Tongue (tissue), 2 donors: Measurements from ENCODE around the gene SORBS2. TPM values are rescaled to one million over a fixed set of nuclear protein-coding genes. Genes with fewer than 3 reads are reported as not detected.
"Not testable (repeated sequence)": the region's sequence is repeated elsewhere in the genome, so short reads cannot be mapped to it uniquely, and the experiment has no call there.

Experiments used
- DNase-seq: peaks from one replicate; pipeline ENCODE4 v3.0.0-alpha.2; 2015
- total RNA-seq: library from RNA; depleted of rRNA; stranded (reverse); fragments of >200 nt; gene quantifications from one replicate; pipeline ENCODE4 v1.2.3, GENCODE V29; 2014

Gene SORBS2
- total RNA-seq, 1 donor from 2014 or later = 49.2 TPM

DNA sequence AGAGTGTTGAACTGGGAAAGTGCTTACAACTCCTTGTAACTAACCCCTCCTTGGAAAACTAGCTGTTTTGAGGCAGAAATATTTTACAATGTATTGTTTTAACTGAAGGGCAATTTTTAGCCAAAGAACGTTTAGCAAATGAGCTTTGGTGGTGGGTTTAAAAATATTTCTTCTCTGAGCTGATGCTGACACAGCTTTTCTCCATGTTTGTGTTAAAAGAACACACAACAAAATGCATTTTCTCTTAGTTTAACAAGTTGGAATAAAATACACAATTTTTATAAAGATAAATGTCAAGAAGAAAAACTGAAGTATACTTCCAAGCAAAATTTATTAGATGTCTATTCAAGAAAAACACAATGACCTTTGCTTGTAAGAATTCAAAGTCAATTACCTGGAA lies 226.8 kb downstream of the SORBS2 start:
- DNase-seq = no peak

DNA sequence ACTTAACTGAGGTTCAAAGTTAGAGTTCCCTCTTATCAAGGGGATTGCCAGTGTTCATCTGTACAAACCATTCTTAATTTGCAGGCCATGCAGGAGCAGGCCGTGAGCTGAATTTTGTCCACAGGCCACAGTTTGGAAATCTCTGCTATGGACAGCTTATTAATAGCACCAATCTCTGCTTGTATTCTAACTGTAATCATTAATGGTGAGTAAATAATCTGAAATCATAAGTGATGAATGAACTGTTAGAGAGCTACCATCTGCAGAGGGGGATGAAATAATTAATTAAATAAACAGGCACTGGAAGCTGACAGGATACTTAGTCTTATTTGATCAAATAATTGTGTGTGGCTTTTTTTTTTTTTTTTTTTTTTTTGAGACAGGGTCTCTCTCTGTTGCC lies 228.2 kb downstream of the SORBS2 start:
- DNase-seq = no peak

DNA sequence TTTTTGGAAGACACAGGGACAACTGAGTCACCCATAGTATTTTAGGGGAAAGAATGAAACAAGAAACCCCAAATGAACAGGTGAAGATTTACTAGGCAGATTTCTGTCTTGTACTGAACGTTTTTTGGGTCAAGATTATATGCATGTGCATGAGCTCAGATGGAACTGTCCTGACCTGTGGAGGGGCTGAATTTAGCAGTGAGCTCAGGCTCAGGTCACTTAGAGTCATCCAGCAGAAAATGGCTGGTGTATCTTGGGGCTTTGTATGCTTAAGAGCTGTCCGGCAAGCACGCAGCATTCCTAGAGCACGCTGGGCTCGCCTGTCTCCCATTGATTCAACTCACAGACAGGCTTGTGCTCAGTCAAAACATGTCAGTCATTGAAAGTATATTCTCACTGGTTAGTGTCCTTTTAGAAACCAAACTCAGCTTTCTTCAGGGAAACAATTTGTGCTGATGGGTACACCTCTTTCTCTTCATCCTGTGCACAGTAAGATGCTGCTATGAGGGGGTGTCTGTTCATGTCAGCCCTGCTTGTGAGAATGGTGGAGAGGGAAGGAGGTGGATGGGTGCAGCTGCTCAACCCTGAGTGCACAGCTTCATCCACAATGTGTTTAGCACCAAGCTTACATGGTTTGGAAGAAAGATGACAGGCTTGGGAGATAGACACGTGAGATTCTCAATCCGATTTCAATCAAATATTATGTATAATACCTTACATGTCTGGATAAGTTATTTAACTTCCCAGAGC lies 229.2 kb downstream of the SORBS2 start:
- peak; percentile 51 for DNase-seq

DNA sequence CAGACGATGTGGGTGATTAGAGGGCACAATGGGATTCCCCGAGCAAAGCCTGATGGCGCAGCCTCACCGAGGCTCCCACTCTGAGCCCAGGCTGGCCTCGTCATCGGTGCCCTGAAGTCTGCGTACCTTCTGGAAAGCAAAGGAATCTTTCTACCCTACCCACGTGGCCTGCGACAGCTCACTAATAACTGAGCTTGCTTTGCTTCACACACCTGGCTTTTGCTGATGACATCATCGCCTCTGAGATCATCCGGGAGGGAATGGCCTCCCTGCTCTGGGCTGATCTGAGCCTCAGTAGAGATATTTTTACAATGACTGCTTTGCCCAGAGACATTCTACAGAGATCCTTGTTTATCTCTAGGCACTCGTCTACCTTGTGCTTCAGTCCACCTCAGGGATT lies 231.3 kb downstream of the SORBS2 start:
- no peak for DNase-seq

DNA sequence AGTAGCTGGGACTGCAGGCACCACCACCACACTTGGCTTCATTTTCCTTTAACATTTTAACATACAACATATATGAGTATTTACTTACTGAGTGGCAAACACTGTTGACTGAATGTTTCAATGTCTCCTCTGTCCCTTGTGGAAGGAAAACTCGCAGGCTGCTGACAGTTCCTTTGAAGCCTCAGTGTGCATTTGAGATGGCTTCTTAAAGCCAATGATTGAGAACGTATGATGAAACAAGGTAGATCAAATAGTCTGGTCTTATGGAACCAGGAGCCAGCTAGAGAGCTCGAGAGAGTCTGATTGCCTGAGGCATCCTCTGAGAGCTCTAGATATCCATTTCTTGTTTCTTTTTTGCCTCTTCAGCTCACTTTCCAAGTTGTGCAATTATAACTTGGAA lies 233.7 kb downstream of the SORBS2 start:
- DNase-seq = no peak

DNA sequence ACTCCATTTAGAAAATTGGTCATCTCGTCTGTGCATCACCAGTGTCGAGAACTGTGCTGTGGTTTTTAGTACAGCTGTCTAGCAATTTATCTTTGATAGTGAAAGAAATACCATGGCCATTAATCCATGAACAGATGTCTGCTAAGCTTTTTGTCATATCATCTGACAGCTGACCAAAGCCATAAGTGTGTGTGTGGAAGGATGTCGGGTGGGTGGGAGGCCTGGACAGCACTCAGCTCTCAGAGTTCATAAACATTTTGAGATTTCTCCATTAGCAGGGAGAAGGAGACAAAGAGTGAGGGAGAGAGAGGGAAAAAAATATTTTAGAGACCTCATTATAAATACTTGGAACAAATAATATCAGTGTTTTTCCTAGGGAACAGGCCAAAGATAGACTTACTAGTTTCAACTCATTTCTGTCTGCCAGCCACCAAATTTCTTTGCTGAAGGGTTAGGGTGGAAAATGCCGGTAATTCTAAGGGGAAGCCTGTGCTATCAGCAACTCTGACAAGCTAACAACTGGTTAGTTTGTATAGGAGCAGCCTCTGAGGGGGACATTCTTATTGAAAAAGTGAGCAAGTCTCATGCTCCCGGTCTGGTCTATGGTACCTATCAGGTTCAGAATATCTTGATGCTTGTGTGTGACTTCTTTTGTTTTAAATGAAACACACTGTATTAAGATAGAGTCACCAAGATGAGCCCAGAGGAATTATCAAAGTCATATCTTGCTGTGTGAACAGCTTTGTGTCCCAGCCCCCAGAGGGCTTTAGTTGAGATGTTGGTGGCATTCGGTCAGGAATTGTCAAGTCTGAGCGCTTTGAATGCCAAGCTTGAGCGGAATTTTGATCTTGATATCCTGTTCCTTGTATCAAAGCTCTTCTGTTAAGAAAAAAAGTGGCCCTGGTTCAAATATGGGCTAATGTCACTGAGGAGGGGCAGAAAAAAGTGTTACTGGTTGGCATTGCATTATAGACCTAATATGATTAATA lies 234.7 kb downstream of the SORBS2 start:
- DNase-seq = peak; percentile 76

DNA sequence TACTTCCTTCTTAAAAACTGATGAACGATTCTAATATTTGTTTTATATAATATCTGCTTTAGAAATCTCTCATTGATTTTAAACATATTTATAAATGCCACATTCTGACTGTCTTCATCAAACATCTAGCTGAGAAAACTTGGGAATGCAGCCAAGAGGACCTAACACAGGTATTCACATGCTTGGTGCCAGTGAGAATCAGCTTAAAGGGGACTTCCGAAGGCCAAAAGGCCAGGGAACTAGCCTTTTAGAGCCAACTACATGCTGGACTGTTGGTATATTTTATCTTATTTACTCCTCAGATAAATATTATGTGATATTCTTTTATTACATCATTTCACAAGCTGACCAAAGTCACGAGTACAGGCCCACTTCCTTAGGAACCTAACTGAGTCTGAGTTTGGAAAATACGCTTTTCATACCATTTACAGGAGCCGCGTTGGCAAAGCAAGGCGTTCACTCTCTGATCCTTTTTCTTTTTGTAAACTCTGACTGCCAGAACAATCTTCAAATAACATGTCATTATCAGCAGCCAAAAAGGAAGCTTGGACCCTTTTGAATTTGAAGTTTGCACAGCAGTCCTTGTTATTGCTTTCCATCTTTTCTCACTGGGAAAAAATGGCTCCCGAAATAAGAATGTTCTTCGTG lies 235.6 kb downstream of the SORBS2 start:
- DNase-seq = no peak

DNA sequence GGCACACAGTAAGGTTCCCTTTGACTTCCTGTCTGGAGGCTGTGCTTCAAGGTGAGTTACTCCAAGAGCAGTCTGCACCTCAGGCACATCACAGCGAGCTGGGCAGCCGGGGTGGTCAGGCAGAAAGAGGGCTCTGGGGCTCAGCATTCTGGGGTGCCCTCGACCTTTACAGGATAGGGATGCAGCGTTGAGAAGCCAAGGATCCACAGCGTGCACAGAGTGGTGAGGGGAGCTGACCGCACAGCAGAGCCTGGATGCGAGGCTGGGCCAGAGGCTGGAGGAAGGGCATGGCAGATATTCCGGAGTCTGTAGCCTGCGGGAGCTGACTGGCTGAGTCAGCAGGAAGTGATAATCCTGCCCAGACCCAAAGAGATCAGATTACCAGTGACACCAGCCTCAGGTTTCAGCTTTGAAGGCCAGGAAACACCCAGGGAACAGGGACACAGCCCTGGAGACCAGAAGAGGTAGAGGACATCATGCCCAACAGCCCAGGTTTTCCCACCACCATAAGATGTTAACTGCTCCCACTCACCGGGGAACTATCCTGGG lies 238.3 kb downstream of the SORBS2 start:
- peak; percentile 81 for DNase-seq

DNA sequence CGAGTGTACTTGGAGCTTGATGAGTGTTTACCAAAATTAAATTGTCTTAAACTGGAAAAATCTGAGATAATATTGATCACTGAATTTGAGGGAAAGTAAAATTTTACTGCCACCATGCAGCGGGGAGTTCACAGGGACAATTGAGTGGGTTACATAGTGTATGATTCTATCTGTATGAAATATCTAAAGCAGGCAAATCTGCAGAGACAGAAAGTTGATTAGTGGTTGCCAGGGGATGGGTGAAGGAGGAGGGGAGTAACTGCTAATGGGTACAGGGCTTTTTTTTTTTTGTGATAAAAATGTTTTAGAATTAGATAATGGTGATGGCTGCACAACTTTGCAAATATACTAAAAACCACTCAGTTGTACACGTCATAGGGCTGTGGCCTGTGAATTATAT lies 241.3 kb downstream of the SORBS2 start:
- DNase-seq = no peak

DNA sequence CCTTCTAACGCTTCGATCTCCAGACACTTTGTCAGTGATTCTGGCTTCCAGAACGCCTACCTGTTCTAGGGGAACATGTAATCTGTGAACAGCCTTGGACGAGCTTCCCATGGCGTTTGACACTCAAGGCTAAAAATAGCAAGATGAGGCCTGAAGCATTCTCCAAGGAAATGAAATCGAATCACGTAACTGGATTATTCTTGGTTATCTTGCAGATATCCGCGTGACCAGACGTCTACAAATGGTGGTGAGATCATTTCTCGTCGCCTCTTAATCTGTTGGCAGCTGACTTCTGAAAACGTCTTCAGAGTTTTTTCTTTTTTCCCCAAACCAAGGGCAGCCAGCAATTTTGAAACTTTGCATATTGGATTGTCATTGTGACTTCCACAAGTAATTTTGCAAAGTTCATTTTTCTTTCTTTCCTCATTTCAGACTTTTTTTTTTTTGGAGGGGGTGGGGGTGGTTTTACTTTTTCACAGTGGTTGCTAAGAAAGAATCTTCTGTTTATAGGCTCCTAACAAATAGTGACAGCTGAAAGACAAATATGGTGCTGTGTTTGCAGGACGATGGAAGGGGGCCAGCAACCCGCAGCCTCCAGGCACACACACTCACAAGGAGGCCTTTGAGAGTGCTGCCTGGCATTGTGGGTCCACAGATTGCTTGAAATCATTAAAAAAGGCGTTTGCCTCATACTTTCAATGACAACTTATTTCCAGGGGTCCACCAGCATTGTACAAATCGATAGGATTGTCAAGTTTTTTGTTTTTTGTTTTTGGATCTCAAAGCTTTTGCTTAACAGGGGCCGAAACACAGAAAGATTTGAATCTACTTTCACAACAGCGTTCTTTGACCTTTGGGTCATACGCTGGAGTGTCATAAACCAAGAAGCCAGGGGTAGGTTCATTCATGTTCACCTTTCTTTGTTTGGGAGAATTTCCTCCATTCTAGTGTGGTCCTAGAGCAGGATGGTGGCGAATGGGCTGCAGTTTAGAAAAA lies 244.3 kb downstream of the SORBS2 start:
- peak; percentile 95 for DNase-seq

DNA sequence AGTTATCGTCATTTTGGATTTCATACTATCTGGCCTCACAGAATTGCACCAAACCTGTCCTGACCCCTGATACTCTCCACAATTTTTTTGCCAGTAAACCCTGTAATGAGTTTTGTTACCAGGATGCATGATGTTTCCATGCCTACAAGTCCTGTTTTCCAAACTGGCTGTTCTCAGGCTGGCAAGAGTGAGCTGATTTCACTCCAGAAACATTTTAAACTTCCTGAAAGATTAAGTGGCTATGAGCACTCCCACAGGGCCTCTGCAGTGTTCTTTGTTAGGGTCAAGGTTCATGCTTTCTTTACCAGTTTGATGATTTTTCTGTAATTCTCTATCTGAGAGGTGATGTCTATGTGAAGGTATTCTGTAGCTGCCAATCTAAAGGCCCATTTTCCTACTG lies 245.0 kb downstream of the SORBS2 start:
- peak; percentile 92 for DNase-seq

DNA sequence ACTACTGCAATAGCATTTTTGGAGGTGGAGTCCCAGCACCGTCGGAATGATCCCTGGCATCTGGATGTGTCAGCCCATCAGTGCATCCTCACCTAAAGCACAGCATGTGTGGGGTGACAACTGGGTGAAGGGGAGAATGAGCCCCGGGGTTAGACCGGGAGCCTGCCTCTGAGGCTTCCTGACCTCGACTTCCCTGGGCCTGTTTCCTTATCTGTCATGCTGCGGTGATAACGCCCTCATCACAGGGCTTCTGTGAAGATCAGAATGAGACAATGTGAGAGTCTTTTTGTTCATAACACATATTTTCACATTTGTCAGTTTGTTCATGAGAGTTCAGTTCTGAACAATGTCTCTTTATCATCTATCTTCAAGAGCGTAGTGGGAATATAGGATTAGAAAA lies 245.6 kb downstream of the SORBS2 start:
- DNase-seq = no peak

DNA sequence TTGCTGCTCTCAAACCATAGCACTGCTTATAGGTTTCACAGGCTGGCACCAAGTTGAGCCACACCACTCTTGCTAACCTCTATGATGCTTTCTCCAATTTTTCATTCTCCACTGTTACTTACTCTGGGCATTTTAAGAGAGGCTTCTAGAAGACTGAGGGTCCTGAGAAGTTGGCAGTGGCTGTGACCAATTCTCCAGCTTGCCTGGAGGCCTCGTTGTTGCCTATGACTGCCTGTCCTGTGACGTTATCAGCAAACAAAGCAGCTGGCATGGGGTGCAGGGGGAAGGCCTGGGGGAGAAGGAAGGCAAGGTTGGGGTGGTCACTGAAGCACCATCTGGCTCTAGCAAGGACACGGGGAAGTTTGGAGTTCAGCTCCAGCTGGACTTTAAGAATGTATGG lies 246.3 kb downstream of the SORBS2 start:
- no peak for DNase-seq

DNA sequence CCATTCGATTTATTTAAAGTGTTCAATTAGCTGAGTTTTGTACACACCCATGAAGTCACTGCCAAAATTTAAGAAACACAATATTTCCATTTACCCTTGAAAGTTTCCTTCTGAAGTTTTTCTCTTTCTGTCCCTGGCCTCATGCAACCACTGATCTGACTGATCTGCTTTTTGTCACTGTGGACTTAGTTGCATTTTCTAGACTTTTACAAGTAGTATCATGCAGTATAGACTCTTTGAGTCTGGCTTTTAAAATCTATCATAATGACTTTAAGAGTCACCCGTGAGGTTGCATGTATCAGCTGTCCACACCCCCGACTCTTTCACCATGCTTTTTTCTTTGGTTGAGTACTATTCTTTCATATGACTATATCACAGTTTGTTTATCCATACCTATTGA lies 247.6 kb downstream of the SORBS2 start:
- no peak for DNase-seq

DNA sequence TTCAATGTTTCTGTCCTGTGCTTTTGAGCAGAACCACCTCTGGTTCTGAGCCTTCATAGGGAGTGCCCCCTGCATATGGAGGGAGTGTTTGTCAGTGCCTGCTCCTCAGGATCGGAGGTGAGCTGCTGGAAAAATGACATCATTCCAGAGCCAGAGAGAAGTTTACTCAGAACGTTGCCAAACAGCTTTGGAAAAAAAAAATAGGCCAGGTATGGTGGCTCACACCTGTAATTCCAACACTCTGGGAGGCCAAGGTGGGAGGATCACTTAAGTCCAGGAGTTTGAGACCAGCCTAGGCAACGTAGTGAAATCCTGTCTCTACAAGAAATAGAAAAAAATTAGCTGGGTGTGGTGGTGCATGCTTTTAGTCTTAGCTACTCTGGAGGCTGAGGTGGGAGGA lies 249.5 kb downstream of the SORBS2 start:
- no peak for DNase-seq

DNA sequence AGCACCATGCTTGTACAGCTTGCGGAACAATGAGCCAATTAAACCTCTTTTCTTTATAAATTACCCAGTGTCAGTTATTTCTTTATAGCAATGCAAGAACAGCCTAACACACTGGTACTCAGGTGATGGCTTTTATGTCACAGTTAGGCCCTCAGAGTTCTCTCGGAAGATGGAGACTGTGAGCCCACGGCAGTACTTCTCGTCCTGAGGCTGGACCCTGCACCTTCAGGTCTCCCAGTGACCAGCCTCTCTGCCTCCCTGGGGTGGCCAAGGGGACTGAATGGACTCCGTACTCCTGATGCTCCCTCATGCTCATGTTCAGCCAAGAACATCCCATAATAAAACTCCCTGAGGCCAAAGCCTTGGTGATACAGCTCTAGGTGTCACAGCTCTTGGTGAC lies 251.7 kb downstream of the SORBS2 start:
- DNase-seq = no peak

DNA sequence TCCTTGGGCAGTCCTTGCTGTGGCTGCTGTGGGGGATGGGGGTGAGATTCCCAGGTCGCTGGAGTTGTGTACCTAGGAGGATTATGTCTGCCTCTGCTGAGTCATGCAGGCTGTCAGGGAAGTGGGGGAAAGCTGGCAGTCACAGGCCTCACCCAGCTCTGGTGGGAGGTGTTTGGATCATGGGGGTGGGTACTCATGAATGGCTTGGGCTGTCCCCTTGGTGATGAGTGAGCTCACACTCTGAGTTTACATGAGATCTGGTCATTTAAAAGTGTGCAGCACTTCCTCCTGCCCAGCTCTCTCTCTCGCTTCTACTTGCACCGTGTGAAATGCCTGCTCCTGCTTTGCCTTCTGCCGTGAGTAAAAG lies 252.1 kb downstream of the SORBS2 start:
- DNase-seq = no peak

DNA sequence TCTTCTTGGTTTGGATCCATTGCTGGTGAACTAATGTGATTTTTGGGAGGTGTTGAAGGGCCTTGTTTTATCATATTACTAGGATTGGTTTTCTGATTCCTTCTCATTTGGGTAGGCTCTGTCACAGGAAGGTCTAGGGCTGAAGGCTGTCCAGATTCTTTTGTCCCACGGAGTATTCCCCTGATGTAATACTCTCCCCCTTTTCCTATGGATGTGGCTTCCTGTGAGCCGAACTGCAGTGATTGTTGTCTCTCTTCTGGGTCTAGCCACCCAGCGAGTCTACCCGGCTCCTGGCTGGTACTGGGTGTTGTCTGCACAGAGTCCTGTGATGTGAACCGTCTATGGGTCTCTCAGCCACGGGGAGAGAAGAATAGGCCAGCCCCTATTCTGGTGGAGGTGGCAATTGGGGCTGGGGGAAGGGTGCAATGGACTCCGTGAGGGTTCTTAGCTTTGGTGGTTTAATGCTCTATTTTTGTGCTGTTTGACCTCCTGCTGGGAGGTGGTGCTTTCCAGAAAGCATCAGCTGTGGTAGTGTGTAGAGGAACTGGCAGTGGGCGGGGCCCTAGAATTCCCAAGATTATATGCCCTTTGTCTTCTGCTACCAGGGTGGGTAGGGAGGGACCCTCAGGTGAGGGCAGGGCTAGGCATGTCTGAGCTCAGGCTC lies 252.6 kb downstream of the SORBS2 start:
- not testable (repeated sequence) for DNase-seq

DNA sequence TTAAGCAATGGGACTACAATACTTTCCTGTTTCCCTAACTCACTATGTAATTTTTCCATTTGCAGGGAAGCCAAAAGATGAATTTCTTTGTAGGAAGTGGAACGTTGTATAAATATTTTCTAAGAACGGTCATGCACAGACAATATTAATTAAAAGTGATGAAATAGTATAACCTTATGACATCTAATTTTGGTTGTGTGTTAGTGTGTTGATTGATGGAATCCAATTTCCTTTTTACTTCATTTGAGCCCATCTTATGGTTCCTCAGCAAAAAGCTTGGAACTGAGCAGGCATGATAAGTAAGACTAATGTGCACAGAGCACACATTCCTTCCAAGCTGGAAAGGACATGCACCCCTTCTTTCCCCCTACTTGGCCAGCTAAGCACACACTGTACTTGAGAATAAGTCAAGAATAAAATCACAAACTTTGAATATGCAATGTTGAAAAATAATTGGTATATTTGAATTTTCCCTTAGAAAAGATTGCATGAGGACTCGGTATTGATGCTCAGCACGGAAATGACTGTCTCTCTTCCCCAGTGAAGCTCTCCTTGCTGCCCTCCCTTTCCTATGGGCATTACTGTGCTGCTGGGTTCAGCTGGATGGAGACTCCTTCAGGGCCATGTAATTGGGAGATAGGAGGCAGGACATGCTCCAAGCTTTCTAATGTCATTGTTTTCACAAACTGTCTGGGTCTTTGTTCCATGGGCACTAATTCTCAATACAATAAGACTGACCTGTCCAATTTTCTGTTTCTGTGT lies 257.4 kb downstream of the SORBS2 start:
- no peak for DNase-seq

DNA sequence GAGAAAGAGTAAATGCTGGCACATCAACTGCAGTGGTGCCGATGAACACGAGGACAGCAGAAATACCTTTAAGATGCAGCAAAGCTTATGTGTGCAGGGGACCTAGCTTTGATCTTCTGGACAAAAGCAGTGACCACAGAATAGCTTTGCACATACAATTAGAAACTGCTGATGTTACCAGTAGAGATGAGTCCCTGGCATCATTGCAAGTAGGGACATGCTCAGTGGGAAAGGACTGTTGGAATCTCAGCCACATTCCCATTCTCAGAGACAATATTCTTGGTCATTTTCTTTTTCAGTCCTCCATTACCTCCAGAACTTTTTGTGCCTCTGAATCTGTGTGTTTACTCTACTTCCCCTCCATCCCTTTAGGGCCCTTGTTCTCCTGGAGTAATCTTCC lies 259.7 kb downstream of the SORBS2 start:
- no peak for DNase-seq
